GM18951 (cell line): ENCODE measurements around the gene PXK.

ENCODE experiments used
- POLR2A ChIP-seq: IDR thresholded peaks from 4 replicates; pipeline ENCODE4 v1.6.1; 2011; ENCODE audit warnings: mild to moderate bottlenecking; ENCODE audit not compliant: insufficient read length, insufficient read depth; ENCODE audit errors: extremely low read depth
- in situ Hi-C: fragments of 300-500 bp; cut with MboI; formaldehyde crosslinking; loops from one replicate; pipeline ENCODE4 v1.12.0; 2022; ENCODE audit warnings: low sequenced_read_pairs, mixed read lengths, inconsistent platforms; ENCODE audit not compliant: unreplicated experiment

Gene PXK

DNA sequence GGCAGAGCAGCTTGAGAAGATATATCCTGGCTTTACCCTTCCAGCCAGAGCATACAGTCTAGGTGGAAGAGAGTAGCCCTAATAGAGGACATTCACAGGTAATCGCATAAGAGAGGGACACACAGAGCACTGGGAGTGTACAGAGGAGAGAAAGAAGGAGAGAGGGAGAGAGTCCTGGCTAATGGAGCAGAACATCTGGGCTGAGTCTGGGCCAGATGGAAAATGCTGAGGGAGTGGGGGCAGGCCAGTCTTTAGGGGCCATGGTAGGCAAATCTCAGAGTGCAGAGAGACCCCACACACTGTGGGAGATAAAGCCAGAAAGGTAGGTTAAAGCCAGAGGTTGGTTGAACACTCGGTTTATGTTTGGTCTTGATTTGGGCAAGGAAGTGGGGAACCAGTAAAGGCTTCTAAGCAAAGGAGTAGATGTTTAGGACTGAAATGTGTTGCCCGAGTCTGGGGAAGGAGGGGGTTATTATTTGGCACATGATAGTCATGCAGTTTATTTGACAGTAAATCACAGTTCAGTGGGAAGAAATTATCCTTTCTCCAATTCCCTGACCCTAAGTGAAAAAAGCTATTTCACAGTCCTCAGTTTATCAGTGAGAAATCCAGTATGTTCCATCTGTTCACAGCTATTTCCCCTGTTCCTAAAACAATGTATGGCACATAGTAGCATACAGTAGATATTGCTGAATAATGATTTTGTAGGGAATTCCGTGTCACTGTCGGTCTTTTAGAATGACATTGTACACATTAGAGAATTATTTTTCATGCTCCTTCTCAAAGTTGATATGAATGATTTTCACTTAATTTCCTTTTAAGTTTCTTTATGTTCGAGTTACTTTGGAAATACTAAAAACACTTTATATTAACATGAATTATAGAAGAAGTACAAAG, 55.2 kb downstream of the PXK start:
- TF ChIP-seq POLR2A, result no peak
- in situ Hi-C loops, result no loop called here

GRCh38 chr3:58388550-58389091, 55.9 kb downstream of the PXK start:
- no peak for TF ChIP-seq POLR2A
- in situ Hi-C loops, result no loop called here

- in situ Hi-C loops, result no loop called here
- no peak for TF ChIP-seq POLR2A
These were observed 58.6 kb downstream of the PXK start for GRCh38 chr3:58391156-58391865.

DNA sequence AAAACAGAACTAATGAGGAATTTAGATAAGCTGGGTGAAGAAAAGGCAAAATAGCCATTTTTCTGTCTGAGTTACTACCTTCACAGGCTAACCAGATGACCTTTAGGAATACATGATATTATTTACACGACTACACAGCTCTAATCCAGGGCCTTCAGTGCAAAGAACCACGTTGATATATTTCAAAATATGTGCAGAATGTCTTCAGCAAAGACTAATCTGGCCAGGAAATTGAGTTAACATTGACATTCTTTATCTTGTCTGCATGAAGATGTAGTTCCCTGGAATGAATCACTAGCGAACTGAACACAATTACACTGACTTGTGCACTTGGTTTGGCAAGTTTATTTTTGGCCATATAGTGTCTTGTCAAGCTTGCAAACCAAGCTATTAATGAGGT, 59.5 kb downstream of the PXK start:
- no peak for TF ChIP-seq POLR2A
- in situ Hi-C loops, result no loop called here

- no peak for TF ChIP-seq POLR2A
- in situ Hi-C loops, result no loop called here
These were observed 61.6 kb downstream of the PXK start for GRCh38 chr3:58394339-58394738.

DNA sequence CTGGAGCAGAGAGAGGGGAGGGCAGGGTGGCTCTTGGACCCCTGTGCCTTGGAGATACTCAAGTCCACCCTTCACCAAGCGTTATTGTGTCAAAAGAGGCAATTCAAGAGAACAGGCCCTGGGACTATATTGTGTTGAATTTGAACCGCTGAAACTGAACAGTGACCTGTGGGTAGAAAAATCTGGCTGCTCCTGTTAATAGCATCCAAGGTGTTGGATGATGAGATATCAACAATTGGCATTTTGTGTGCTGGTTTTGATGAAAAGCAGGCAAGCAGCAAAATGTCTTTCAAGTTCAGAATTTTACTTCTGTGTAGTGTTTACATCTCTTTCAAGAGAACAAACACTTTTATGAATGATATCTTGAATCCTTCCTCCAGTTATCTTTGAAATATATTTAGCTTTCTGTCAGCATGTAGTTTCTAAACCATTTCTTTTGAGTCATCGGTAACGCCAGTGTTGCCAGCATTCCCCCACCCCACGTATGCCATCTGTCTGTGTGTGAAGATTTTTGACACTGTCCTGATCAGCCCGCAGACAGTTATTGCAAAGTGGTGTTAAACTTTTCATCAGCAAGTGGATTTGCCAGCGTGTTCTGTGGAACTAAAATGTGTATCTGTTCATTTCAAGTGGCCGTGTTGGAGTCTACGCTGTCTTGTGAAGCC, 66.1 kb downstream of the PXK start:
- in situ Hi-C loops, result no loop called here
- no peak for TF ChIP-seq POLR2A

GRCh38 chr3:58403513-58404109, 70.9 kb downstream of the PXK start:
- in situ Hi-C loops, result no loop called here
- no peak for TF ChIP-seq POLR2A

DNA sequence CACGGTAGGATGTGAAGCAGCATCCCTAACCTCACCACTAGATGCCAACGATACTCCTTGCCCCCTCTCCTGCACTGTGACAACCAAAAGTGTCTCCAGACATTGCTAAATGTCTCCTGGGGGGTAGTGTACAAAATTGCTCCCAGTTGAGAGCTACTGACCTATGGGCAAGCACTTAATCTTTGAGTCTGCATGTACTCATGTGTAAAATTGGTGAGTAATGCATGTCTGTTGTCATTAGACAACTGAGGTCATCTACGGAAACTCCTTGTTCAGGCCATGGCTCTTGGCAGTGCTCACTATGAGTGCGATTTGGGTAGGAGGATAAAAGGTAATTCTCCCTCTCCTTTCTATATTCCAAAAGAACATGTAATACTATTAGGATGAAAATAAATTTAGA, 71.7 kb downstream of the PXK start:
- TF ChIP-seq POLR2A, result no peak
- in situ Hi-C loops, result no loop called here

GRCh38 chr3:58408906-58409305, 76.2 kb downstream of the PXK start:
- no peak for TF ChIP-seq POLR2A
- in situ Hi-C loops, result no loop called here

DNA sequence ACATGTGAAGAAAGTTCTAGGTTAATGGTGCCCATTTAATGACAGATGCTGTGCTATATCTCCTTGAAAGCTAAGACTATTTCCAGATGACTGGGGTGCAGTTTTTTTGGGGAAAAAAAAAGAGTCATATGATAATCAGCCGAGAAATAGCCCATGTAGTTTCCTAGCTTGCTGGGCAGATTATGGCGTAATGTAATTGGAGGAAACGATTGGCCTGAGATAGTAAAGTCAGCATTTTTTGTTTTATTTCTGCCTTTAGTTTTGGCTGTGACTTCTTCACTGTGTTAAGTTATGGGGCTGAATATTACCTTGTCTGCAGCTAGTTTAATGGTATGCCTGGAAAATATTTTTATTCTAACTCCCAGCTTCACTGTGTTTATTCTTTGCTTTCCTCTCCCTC, 77.0 kb downstream of the PXK start:
- in situ Hi-C loops, result no loop called here
- no peak for TF ChIP-seq POLR2A

- in situ Hi-C loops, result no loop called here
These were observed 78.3 kb downstream of the PXK start for GRCh38 chr3:58411036-58411435.

DNA sequence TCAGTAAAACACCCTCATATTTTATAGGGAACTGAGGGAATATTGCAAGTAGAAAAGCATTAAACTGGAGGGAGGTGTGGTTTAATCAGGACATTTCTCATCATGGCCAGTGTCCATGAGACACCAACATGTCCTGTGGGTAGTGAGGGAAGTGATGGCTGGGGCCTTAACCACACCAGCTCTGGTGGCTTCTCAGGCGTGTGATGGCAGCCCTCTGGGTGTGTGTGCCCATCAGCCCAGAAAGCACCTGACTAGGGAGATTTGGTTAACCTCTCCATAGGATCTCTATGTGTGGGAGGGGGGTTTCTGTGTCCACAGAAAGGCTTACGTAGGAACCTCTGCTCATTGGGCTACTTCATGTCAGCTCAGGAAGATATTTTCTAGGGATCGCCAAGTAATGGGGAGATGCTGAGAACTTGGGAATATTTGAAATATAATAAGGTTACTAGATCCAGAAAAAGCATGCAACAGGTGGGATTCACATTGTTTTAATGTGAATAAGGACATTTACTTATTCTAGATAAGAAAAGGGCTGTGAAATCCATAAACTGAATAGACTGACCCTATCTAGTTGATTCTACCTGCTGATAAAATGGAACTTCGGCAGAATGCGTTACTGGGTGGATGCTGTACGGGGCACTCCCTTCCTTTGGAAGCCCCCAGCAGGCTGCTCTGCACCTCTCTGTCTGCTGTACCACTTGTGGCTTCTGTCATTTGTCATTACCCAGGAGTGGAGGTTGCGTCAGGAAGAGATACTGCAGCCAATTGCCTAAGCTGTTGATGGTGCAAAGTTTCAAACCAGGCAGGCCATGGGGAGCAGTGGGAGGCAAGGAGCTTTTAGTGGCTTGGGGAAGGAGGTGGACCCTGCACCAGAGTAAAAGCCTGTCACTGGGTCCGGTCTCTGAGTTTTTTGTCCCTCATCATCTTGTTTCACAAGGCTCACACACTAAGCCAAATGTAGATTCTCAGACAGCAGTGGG, 79.4 kb downstream of the PXK start:
- in situ Hi-C loops, result no loop called here
- no peak for TF ChIP-seq POLR2A

More at GRCh38 chr3:58411036-58411435, 78.3 kb downstream of the PXK start:
- TF ChIP-seq POLR2A, result no peak

- no peak for TF ChIP-seq POLR2A
- in situ Hi-C loops, result loop anchor here (5.0 kb wide), 1 partner anchor 82 kb away; the partner anchor contains the start of gene PXK
These were observed 82.0 kb downstream of the PXK start for GRCh38 chr3:58414538-58415197.
